CD4-positive, alpha-beta T cell treated with Interleukin-12 subunit alpha and Interleukin-12 subunit beta, for 1 hour (primary cell): ENCODE data around the gene ZNF827.

Experiments
- DNase-seq: peaks from one replicate; pipeline ENCODE4 v3.0.0-alpha.2; 2020

Gene ZNF827

GRCh38 chr4:145788755-145789154 lies 149.9 kb downstream of the ZNF827 start:
- DNase-seq = no peak

- no peak for DNase-seq
These were observed 151.8 kb downstream of the ZNF827 start for GRCh38 chr4:145786830-145787229.

GRCh38 chr4:145786261-145786660 lies 152.4 kb downstream of the ZNF827 start:
- DNase-seq = no peak

- no peak for DNase-seq
These were observed 153.1 kb downstream of the ZNF827 start for GRCh38 chr4:145785391-145786008.

- no peak for DNase-seq
These were observed 154.6 kb downstream of the ZNF827 start for GRCh38 chr4:145784036-145784435.

- no peak for DNase-seq
These were observed 155.9 kb downstream of the ZNF827 start for GRCh38 chr4:145782756-145783155.

- DNase-seq = no peak
These were observed 157.3 kb downstream of the ZNF827 start for GRCh38 chr4:145781351-145781750.

- no peak for DNase-seq
These were observed 159.3 kb downstream of the ZNF827 start for GRCh38 chr4:145779319-145779801.

GRCh38 chr4:145776208-145776607 lies 162.4 kb downstream of the ZNF827 start:
- no peak for DNase-seq

GRCh38 chr4:145775406-145775805 lies 163.2 kb downstream of the ZNF827 start:
- no peak for DNase-seq

- no peak for DNase-seq
These were observed 164.2 kb downstream of the ZNF827 start for GRCh38 chr4:145774473-145774872.

- no peak for DNase-seq
These were observed 164.9 kb downstream of the ZNF827 start for GRCh38 chr4:145773581-145774234.

- no peak for DNase-seq
These were observed 166.3 kb downstream of the ZNF827 start for GRCh38 chr4:145772347-145772746.

GRCh38 chr4:145770124-145770523 lies 168.5 kb downstream of the ZNF827 start:
- DNase-seq = no peak

GRCh38 chr4:145769450-145770037 lies 169.1 kb downstream of the ZNF827 start:
- DNase-seq = no peak

GRCh38 chr4:145766273-145766672 lies 172.3 kb downstream of the ZNF827 start:
- DNase-seq = no peak

- no peak for DNase-seq
These were observed 175.2 kb downstream of the ZNF827 start for GRCh38 chr4:145763399-145763798.

- DNase-seq = no peak
These were observed 175.9 kb downstream of the ZNF827 start for GRCh38 chr4:145762719-145763118.

GRCh38 chr4:145760961-145761929 lies 177.4 kb downstream of the ZNF827 start:
- DNase-seq = no peak

GRCh38 chr4:145760176-145760575 lies 178.4 kb downstream of the ZNF827 start:
- DNase-seq = no peak

- no peak for DNase-seq
These were observed 181.4 kb downstream of the ZNF827 start for GRCh38 chr4:145757188-145757587.

- no peak for DNase-seq
These were observed 182.4 kb downstream of the ZNF827 start for GRCh38 chr4:145756244-145756643.

GRCh38 chr4:145755802-145756201 lies 182.8 kb downstream of the ZNF827 start:
- no peak for DNase-seq
